ENCODE results near the gene LRRC27.
A peak's percentile ranks its signal among the peaks of the same experiment; 100 is the strongest.
"Not testable (repeated sequence)": the region's sequence is repeated elsewhere in the genome, so short reads cannot be mapped to it uniquely, and the experiment has no call there.

The LRRC27 gene

GRCh38 chr10:132337854-132338253 lies 5.9 kb downstream of the LRRC27 start:
- not testable (repeated sequence) for DNase-seq (ENCODE audit: low read depth in 2 of 2)

DNA sequence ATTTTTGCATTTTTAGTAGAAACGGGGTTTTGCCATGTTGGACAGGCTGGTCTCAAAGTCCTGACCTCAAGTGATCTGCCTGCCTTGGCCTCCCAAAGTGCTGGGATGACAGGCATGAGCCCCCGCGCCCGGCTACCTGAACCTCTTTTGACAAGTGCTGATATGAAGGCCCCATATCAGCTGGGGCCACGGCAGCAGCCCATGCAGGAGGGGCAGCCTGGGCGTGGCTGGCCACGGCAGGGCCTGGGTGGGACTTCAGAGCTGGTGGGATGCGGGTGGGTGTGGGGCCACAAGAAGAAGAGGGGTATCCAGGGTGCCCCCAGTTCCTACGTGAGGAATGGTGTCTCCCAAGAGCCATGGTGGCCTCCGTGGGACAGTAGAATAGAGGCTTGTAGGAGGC lies 6.9 kb downstream of the LRRC27 start:
- no peak for DNase-seq (ENCODE audit: low read depth in 2 of 2)

- no peak for DNase-seq (ENCODE audit: low read depth in 2 of 2)
Measured at GRCh38 chr10:132339276-132339675, 7.3 kb downstream of the LRRC27 start.

- no peak for DNase-seq (ENCODE audit: low read depth in 2 of 2)
Measured at GRCh38 chr10:132341017-132341416, 9.0 kb downstream of the LRRC27 start.

DNA sequence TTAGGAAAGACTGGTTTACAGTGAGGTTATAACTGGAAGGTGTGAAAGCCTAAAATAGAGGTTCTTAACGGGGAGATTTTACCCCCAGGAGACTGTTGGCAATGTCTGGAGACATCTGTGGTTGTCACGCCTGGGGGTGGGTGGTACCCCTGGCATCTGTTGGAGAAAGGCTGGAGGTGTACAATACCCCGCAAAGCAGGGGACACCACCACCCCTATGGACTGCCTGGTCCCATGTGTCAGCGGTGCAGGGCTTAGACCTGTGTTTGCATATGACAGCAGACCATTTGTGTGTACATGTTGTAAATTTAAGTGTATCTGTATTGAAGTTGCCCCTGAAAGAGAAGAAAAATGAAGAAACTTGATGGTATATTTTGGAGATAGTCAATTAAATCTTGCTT lies 9.8 kb downstream of the LRRC27 start:
- DNase-seq (ENCODE audit: low read depth in 2 of 2) = no peak

GRCh38 chr10:132342553-132342952 lies 10.6 kb downstream of the LRRC27 start:
- DNase-seq (ENCODE audit: low read depth in 2 of 2) = no peak

DNA sequence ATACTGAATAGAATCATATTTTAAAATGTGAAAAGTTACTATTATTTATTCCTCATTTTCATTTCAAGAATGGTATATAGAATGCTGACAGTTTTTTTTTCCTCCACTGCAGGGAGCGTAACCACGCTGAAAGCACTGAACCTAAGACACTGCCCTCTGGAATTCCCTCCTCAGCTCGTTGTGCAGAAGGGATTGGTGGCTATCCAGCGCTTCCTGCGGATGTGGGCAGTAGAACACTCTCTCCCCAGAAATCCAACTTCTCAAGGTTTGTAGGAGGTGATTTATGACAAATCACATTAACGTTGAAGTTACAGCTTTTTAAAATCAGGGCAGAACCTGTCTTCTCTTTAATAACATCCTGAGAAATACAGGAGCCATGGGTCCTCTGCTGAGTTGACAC lies 12.4 kb downstream of the LRRC27 start:
- DNase-seq (ENCODE audit: low read depth in 2 of 2) = no peak

- DNase-seq (ENCODE audit: low read depth in 2 of 2) = no peak
Measured at GRCh38 chr10:132345345-132345744, 13.4 kb downstream of the LRRC27 start.

GRCh38 chr10:132346806-132347205 lies 14.8 kb downstream of the LRRC27 start:
- no peak for DNase-seq (ENCODE audit: low read depth in 2 of 2)

DNA sequence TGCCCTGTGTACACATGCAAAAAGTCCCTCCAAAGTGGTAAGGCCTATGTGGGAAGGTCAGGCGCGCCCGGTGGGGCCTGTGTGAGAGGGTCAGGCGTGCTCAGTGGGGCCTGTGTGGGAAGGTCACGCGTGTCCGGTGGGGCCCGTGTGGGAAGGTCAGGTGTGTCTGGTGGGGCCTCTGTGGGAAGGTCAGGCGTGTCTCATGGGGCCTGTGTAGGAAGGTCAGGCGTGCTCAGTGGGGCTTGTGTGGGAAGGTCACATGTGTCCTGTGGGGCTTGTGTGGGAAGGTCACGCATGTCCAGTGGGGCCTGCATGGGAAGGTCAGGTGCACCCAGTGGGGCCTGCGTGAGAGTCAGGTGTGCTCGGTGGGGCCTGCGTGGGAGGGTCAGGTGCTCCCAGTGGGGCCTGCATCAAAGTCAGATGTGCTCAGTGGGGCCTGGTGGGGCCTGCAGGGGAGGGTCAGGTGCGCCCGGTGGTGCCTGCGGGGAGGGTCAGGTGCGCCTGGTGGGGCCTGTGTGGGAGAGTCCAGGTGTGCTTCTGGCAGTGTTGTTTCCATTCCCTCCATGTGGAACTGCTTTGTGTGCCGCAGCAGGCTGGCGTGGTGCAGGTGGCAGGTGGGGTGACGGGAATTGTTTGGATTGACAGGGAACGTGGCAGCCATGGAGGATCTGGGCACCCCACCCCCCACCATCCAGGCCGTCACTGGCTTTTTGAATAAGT lies 15.4 kb downstream of the LRRC27 start:
- DNase-seq (ENCODE audit: low read depth in 2 of 2) = no peak

DNA sequence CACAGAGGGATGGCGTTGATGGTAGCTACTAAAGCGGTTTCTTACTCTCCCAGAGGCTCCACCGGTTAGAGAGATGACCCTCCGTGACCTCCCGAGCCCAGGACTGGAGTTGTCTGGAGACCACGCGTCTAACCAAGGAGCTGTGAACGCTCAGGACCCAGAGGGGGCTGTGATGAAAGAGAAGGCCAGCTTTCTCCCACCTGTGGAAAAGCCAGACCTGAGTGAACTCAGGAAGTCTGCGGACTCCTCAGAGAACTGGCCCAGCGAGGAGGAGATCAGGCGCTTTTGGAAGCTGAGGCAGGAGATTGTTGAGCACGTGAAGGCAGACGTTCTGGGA lies 15.9 kb downstream of the LRRC27 start:
- DNase-seq (ENCODE audit: low read depth in 2 of 2) = no peak

GRCh38 chr10:132349766-132350165 lies 17.8 kb downstream of the LRRC27 start:
- no peak for DNase-seq (ENCODE audit: low read depth in 2 of 2)

DNA sequence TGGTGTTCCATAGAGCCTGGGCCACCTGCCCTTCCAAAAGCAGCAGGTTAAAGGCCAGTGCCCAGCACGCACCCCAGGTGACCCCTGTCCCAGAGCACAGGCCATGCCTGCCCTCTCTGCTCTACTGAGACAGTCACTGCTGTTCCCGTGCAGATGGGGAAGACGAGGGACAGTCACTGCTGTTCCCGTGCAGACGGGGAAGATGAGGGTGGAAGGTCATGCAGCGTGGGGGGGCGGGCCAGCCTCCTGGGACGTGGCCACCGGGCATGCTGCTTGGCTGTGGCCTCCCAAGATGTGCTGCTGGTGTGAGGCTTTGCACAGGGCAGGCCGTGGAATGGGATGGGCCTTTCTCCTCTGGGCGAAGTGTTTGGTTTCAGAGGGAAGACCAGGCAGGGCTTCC lies 18.4 kb downstream of the LRRC27 start:
- no peak for DNase-seq (ENCODE audit: low read depth in 2 of 2)

GRCh38 chr10:132350946-132351345 lies 19.0 kb downstream of the LRRC27 start:
- no peak for DNase-seq (ENCODE audit: low read depth in 2 of 2)

DNA sequence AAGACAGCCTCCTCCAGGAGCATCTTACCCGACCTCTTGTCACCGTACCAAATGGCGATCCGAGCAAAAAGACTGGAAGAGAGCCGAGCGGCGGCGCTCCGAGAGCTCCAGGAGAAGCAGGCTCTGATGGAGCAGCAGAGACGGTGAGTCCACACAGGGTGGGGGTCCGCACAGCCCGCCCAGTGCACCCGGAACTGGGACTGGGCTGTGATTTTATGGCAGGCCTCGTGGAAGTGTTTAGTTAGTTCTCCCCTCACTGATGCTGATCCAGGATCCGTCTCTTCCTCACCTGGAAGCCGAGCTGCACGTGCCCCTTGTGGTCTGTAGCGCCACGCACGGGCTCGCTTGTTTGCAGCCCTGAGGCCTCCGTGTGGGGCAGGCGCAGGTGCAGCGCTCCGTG lies 19.6 kb downstream of the LRRC27 start:
- DNase-seq (ENCODE audit: low read depth in 2 of 2) = no peak

DNA sequence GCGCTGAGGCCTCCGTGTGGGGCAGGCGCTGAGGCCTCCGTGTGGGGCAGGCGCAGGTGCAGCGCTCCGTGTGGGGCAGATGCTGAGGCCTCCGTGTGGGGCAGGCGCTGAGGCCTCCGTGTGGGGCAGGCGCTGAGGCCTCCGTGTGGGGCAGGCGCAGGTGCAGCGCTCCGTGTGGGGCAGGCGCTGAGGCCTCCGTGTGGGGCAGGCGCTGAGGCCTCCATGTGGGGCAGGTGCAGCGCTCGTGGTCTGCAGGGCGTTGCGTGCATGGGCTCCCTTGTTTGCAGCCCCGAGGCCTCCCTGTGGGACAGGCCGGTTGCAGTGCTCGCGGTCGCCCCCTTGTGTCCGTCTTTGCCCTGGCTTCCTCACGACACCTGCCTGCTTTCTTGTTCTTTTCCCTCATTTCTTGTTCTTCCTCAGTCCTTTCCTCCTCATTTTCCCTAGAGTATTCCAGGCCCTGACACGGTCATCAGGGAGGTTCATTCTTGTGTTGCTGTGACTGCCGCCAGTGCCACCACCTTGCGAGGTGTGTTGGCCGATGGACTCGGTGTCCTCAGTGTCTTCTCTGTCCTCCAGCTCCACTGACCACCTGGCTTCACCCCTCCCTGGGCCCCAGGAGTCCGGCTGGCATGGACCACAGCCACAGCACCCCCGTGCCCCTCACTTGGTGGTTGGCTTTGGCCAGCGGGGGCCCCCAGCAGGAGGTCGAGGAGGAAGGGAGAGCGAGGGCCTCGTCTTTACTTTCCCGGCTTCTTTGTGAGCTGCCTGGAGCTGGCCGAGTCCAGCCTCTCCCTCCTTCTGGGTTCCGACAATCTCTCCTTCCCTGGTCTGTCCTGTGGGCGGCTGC lies 20.7 kb downstream of the LRRC27 start:
- peak; percentile 58 to 62 for DNase-seq (ENCODE audit: low read depth in 2 of 2)

DNA sequence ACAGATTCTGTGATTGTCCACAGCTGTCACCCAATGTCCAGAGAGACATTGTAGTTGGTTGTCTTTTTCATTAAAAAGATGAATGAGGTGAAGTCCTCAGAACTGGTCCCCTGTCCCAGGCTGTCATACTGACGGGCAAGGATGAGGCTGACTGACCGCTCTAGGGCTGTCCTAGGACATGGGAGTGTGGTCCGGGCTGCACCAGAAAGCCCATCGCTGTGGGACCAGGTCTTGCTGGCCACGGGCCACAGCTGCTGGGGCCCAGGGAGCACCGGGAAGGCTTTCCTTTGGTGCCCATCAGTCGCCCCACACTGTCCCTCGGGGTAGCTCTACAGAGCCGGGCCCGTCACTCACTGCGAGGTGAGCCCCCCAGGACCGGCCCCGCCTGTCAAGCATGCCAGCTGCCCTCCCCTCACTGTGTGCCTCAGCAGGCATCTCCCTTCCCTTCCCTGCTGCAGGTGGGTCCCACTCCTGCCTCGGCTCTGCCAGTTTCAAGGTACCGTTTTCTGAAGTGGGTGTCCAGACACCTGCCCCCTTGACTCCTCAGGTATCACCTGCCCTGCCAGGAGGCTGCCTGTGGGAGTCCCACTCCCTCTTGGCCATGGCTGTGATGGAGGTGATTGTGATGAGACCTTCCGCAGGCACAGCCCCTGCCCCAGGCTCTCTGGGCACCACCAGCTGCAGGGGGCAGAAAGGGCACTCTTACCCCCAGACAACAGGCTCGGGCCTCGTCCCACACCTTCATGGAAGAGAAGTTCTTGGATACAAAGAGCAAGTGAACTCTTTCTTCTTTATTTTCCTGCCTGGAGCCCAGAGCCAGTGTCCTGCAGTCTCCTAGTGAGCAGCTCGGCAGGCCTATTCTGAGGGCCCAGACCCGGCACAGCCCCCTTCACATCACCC lies 21.7 kb downstream of the LRRC27 start:
- no peak for DNase-seq (ENCODE audit: low read depth in 2 of 2)

DNA sequence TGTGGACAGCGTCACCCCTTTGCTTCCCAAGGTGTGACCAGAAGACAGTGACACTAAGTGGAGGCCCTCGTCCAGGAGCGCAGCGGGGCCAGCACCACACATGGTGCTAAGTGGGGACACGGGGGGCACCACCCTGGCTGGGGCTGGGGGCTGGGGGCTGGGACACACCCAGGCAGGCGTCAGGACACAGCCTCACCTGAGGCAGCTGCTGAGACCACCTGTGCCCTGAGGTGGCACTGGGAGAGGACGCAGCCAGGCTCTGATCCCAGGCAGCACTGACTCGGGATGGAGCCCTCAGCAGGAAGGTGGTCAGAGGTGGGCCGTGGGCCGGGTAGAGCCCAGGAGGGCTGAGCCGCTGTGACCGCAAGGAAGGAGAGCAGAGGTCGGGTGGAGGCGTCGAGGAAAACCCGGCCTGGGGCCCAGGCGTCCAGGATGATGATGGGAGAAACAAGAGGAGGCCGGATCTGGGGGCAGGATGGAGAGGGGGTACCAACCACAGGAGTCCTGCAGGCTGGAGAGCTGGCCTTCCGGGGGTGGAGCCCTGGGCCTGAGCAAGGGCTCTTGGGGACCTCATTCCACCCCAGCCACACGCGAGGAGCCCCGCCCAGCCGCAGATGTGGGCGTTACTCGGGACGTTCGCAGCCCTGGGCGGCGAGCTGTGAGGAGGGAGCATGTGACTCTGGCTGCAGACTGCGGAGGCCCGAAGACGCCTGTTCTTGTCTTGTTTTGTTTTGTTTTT lies 22.5 kb downstream of the LRRC27 start:
- DNase-seq (ENCODE audit: low read depth in 2 of 2) = no peak

DNA sequence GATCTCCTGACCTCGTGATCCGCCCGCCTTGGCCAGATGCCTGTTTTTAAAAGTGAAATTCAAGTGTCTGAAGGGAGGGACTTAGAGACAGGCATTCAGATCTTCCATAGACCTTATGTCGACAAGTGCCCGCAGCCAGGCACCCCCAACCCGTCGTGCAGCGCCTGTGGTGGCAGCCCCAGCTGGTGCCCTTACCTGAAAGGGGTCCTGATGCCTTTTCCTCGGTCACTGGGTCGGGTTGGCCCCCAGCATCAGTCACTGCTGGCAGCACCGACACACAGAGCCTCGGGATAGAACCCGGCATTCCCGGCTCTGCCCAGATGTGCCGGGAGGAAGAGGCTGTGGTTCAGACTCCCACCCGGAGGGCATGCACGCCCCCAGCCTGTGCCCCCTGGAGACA lies 23.3 kb downstream of the LRRC27 start:
- DNase-seq (ENCODE audit: low read depth in 2 of 2) = no peak

DNA sequence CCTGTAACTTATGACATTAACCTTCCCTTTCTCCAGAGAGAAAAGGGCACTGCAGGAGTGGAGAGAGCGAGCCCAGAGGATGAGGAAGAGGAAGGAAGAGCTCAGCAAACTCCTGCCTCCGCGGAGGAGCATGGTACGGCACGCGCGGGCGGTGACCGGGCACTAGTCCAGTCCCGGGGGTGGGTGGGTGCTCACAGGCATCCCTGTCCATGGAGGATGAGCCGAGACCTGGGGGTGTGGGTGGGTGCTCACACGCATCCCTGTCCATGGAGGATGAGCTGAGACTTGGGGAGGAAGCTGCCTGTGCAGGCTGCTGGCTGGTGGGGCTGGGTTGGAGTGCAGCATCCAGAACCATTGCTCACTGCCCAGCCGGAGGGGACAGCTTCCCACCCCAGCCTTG lies 23.8 kb downstream of the LRRC27 start:
- no peak for DNase-seq (ENCODE audit: low read depth in 2 of 2)

DNA sequence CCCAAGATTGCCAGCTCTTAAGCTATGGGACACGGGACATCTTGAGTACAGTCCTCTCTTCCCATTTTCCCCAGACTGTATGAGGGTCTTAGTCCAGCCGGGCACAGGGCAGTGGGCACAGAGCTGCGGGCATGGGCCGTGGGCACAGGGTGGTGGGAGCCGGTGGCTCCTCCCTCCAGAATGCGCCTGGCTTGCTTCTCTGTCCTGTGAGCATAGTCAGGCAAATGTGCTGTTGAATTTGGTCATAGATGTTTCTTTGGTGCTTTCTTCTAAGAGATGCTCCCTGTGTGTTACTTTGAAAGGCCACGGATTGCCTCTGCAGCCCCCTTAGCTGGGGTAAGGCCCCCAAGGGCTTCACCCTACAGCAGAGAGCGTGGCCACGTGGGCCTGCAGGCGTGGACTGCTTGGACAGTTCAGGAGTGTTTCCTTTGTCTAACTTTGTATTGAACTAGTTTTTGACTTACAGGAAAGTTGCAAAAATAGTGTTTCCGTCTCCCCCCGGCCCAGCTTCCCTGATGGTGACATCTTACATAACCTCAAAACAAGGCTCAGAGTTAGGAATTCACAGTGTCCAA lies 24.7 kb downstream of the LRRC27 start:
- no peak for DNase-seq (ENCODE audit: low read depth in 2 of 2)

Data from stimulated activated CD8-positive, alpha-beta memory T cell treated with anti-CD3 and anti-CD28 coated beads, Interleukin-7, amount 100 ng/mL, for 1 hour (primary cell).